HG03103 (cell line): ENCODE results near the gene PIK3AP1.
A peak's percentile ranks its signal among the peaks of the same experiment; 100 is the strongest.
"Not testable (repeated sequence)": the region's sequence is repeated elsewhere in the genome, so short reads cannot be mapped to it uniquely, and the experiment has no call there.

ENCODE experiments used
- ATAC-seq: cut with Tn5 transposase; IDR thresholded peaks from one replicate; pipeline ENCODE4 v1.9.1; 2021; ENCODE audit warnings: low read depth; ENCODE audit not compliant: unreplicated experiment

Gene PIK3AP1

GRCh38 chr10:96585736-96586418 is 134.4 kb downstream of the PIK3AP1 start:
- ATAC-seq, result peak; percentile 5

DNA sequence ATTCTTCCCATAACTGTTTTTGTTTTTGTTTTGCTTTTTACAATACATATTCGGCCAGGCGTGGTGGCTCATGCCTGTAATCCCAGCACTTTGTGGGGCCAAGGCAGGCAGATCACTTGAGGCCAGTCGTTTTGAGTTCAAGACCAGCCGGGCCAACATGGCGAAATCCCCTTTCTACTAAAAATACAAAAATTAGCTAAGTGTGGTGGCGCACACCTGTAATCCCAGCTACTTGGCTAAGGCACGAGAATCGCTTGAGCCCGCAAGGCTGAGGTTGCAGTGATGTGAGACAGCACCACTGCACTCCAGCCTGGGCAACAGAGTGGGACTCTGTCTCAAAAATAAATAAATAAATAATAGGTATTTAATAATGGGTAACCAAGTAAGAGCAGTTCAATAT is 135.8 kb downstream of the PIK3AP1 start:
- ATAC-seq, result no peak

DNA sequence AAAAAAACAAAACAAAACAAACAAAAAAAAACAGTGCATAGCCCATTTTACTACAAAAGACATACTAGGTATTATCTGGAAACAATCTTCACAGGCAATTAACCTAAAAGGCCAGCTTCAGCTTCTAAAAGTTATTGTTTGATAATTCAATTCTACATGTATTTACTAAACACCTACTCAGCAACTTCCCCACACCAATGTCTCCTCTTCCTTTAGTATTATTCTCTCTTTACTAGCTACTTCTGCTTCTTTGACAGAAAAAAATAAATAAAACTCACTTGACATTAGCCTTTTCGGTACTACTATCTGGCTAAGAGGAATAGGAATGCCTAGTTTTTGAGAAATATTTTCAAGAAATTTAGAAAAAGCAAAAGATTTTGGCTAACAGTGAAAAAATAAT is 136.3 kb downstream of the PIK3AP1 start:
- no peak for ATAC-seq

- no peak for ATAC-seq
Observed at GRCh38 chr10:96579133-96579532, 141.2 kb downstream of the PIK3AP1 start.

DNA sequence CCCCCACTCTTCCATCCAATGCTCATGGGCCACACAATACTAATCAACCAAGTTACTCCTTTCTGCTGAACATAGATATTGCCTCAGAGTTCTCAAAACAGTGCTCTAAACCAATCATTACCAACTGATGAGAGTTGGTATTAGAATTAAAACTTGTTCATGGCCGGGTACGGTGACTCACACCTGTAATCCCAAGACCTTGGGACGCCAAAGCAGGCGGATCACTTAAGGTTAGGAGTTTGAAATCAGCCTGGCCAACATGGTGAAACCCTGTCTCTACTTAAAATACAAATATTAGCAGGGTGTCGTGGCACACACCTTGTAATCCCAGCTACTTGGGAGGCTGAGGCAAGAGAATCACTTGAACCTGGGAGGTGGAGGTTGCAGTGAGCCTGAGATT is 141.7 kb downstream of the PIK3AP1 start:
- no peak for ATAC-seq

DNA sequence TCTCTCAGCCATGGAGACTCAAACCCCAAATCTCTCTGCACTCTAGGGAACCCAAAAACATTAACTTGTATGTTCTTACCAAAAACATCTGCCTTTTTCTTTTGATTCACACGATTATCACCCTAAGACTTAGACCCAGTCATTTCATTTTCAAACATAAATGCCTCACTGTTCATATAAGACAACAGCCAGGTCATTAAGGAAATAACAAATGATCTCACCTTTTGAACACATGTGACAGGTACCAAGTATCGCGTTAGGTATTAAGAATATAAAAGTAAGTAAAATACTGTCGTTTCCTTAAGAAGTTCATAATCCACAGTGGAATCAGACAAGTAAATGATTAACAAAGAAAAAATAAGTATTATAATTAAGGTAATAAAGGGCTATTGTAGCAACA is 142.3 kb downstream of the PIK3AP1 start:
- no peak for ATAC-seq

- no peak for ATAC-seq
Observed at GRCh38 chr10:96577069-96577468, 143.2 kb downstream of the PIK3AP1 start.

DNA sequence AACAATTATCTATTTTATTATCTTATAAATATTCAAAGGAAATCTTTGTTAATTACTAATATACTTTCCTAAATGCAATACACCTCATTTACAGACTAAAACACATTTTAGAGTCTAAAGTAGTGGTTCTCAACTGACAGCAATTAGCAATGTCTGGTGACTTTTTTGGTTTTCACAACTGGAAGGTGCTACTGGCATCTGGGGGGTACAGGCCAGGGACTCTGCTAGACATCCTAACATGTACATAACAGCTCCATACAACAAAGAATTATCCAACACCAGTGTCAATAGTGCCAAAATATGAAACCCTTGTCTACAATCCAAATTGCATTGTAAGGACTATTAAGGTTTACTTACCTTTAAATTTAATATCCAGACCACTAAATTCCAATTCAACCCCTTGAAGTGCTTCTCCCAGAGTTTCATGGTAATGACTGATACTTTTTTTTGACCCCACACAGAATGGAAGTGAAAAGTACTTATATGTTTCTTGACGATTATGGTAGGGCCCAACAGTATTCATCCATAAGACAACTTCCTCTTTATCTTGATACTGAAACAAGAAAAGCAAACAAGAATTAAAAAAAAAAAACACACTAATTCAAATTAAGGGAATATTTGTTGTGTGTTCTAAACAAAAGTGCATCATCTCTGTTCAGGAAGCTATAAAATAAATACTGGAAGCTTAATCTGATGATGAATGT is 143.9 kb downstream of the PIK3AP1 start:
- ATAC-seq, result no peak

GRCh38 chr10:96574564-96574963 is 145.8 kb downstream of the PIK3AP1 start:
- not testable (repeated sequence) for ATAC-seq

- no peak for ATAC-seq
Observed at GRCh38 chr10:96573036-96573435, 147.3 kb downstream of the PIK3AP1 start.

- no peak for ATAC-seq
Observed at GRCh38 chr10:96570983-96571964, 149.0 kb downstream of the PIK3AP1 start.

- ATAC-seq, result no peak
Observed at GRCh38 chr10:96570511-96570910, 149.8 kb downstream of the PIK3AP1 start.

- no peak for ATAC-seq
Observed at GRCh38 chr10:96568402-96568801, 151.9 kb downstream of the PIK3AP1 start.

- no peak for ATAC-seq
Observed at GRCh38 chr10:96565774-96566173, 154.5 kb downstream of the PIK3AP1 start.

- no peak for ATAC-seq
Observed at GRCh38 chr10:96560966-96561887, 159.1 kb downstream of the PIK3AP1 start.

DNA sequence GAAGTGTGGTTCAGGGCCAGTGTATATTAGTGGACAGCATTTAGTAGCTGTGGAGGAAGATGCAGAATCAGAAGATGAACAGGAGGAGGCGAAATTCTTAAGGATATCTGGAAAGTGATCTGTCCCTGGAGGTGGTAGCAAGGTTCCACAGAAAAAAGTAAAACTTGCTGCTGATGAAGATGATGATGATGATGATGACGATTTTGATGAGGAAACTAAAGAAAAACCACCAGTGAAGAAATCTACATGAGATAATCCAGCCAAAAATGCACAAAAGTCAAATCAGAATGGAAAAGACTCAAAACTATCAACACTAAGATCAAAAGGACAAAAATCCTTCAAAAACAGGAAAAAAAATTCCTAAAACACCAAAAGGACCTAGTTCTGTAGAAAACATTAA is 159.8 kb downstream of the PIK3AP1 start:
- no peak for ATAC-seq

DNA sequence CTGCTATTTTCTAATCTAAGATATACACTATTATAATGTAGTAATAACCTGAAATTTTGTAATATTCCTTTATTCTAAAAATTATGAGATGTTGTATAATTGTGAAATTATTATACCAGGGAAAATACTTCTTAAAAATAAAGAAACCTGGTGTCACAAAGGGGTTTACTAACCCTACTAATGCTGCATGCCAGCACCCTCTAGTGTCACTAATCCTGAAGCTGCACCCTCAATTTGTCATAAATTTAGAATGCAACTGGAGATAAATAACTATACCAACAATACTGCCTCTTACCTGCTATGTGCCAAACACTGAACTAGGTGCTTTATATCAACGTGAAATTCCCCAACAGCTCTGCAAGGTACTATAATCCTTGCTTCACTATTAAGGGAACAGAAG is 164.3 kb downstream of the PIK3AP1 start:
- ATAC-seq, result no peak

- ATAC-seq, result no peak
Observed at GRCh38 chr10:96555330-96555729, 165.0 kb downstream of the PIK3AP1 start.

- no peak for ATAC-seq
Observed at GRCh38 chr10:96548589-96548988, 171.7 kb downstream of the PIK3AP1 start.

- ATAC-seq, result not testable (repeated sequence)
Observed at GRCh38 chr10:96545558-96545957, 174.8 kb downstream of the PIK3AP1 start.
